Measurements from ENCODE around the gene ETNK1.

The ETNK1 gene

GRCh38 chr12:22635812-22636211 is 10.8 kb downstream of the ETNK1 start:
- no peak for DNase-seq (ENCODE audit: low spot score)

- DNase-seq (ENCODE audit: low spot score): no peak
Observed at GRCh38 chr12:22640851-22641250, 15.9 kb downstream of the ETNK1 start.

- DNase-seq (ENCODE audit: low spot score): no peak
Observed at GRCh38 chr12:22641353-22642053, 16.5 kb downstream of the ETNK1 start.

- no peak for DNase-seq (ENCODE audit: low spot score)
Observed at GRCh38 chr12:22648668-22649067, 23.7 kb downstream of the ETNK1 start.

GRCh38 chr12:22653075-22653474 is 28.1 kb downstream of the ETNK1 start:
- no peak for DNase-seq (ENCODE audit: low spot score)

GRCh38 chr12:22653791-22654190 is 28.8 kb downstream of the ETNK1 start:
- DNase-seq (ENCODE audit: low spot score): no peak

GRCh38 chr12:22656376-22656775 is 31.4 kb downstream of the ETNK1 start:
- no peak for DNase-seq (ENCODE audit: low spot score)

- no peak for DNase-seq (ENCODE audit: low spot score)
Observed at GRCh38 chr12:22656831-22657230, 31.9 kb downstream of the ETNK1 start.

GRCh38 chr12:22657538-22657937 is 32.6 kb downstream of the ETNK1 start:
- DNase-seq (ENCODE audit: low spot score): peak; percentile 14

GRCh38 chr12:22658214-22658613 is 33.2 kb downstream of the ETNK1 start:
- peak; percentile 54 for DNase-seq (ENCODE audit: low spot score)

- no peak for DNase-seq (ENCODE audit: low spot score)
Observed at GRCh38 chr12:22662356-22662755, 37.4 kb downstream of the ETNK1 start.

- no peak for DNase-seq (ENCODE audit: low spot score)
Observed at GRCh38 chr12:22665476-22665875, 40.5 kb downstream of the ETNK1 start.

GRCh38 chr12:22667122-22667521 is 42.2 kb downstream of the ETNK1 start:
- DNase-seq (ENCODE audit: low spot score): no peak

- no peak for DNase-seq (ENCODE audit: low spot score)
Observed at GRCh38 chr12:22668441-22668840, 43.5 kb downstream of the ETNK1 start.

GRCh38 chr12:22670762-22671161 is 45.8 kb downstream of the ETNK1 start:
- no peak for DNase-seq (ENCODE audit: low spot score)

GRCh38 chr12:22672951-22673350 is 48.0 kb downstream of the ETNK1 start:
- no peak for DNase-seq (ENCODE audit: low spot score)

GRCh38 chr12:22677781-22678574 is 53.0 kb downstream of the ETNK1 start:
- DNase-seq (ENCODE audit: low spot score): no peak

- no peak for DNase-seq (ENCODE audit: low spot score)
Observed at GRCh38 chr12:22682663-22683062, 57.7 kb downstream of the ETNK1 start.

- no peak for DNase-seq (ENCODE audit: low spot score)
Observed at GRCh38 chr12:22683131-22683530, 58.2 kb downstream of the ETNK1 start.

GRCh38 chr12:22684140-22685118 is 59.5 kb downstream of the ETNK1 start:
- DNase-seq (ENCODE audit: low spot score): peak; percentile 37

GRCh38 chr12:22686193-22686592 is 61.2 kb downstream of the ETNK1 start:
- no peak for DNase-seq (ENCODE audit: low spot score)

GRCh38 chr12:22687361-22688076 is 62.5 kb downstream of the ETNK1 start:
- peak; percentile 60 for DNase-seq (ENCODE audit: low spot score)

Data from activated CD4-positive, alpha-beta T cell treated with anti-CD3 and anti-CD28 coated beads, Interleukin-2, Interleukin-4, amounts not matched to agents 100 ng/mL and 50 ng/mL, durations not matched to agents 16 hours and 8 hours (primary cell).